ENCODE measurements around the gene ZP3. TPM values are rescaled to one million over a fixed set of nuclear protein-coding genes. Genes with fewer than 3 reads are reported as not detected.

ZP3 gene
- total and polyA plus RNA-seq, 10 of the 15 experiments (the other 5 are each of a cell fraction or from before 2014, with no cell fraction given) = 0.39 to 5.1 (median 2.5) TPM

DNA sequence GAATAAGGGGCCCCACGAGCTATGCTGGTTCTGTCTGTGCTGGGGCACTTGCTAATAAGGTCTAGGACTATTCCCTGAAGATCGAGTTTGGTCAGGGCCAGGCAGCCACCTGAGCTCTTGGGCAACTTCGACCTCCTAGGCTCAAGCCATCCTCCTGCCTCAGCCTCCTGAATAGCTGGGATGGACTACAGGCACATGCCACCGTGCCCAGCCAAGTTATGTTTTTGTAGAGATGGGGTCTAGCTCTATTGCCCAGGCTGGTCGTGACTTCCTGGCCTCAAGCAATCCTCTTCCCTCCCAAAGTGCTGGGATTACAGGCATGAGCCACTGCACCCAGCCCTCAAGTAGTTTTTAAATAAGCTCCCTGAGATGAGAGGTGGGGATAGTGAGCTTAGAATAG lies 2.9 kb downstream of the ZP3 start:
- Histone ChIP-seq H3K9me3 (replicated peaks; ENCODE audit: control insufficient read depth, insufficient read depth, low read length) (no peaks in the 10 kb centered on the region), H3K4me1 (ENCODE audit: control insufficient read depth, insufficient read depth, low read length) (peaks cover 13% of the 10 kb centered on the region), H4K20me1 (ENCODE audit: control insufficient read depth, insufficient read depth) (no peaks in the 10 kb centered on the region), H3K9ac (ENCODE audit: control insufficient read depth, insufficient read depth, low read length) (no peak overlapping the region), H3K4me2 (ENCODE audit: control insufficient read depth, insufficient read depth) (no peak overlapping the region), H3K79me2 (ENCODE audit: control insufficient read depth, insufficient read depth, low read length) (no peaks in the 10 kb centered on the region), H3K27me3 (replicated peaks in 1 of 2; ENCODE audit: control insufficient read depth in 2 of 2, insufficient read depth in 2 of 2, low read length in 1 of 2) (no peaks in the 10 kb centered on the region), H3K4me3 (no peak overlapping the region), H3K36me3 (ENCODE audit: control insufficient read depth in 2 of 2, insufficient read depth in 2 of 2, low read length in 1 of 2) (no peaks in the 10 kb centered on the region), H3K27ac (ENCODE audit: control insufficient read depth, insufficient read depth) (no peak overlapping the region), H2AFZ (ENCODE audit: control insufficient read depth, low read depth, low read length) (no peak overlapping the region)
- intact Hi-C loops (cut with micrococcal nuclease; ENCODE audit: unreplicated experiment) = no loop called here
- WGBS (ENCODE audit: insufficient coverage, insufficient replicate concordance, low lambda C conversion rate, missing lambda C conversion rate) = 27% methylated on average over 5 of the region's 5 CpGs
- ATAC-seq (no peak), FAIRE-seq (no peak), DNase-seq (ENCODE audit: low read depth, low spot score) (no peak)
- no TSS peak for BruUV-seq (replicated peaks)
- ChIA-PET SMC1A (ENCODE audit: uncharacterized antibody, unreplicated experiment) (no interaction called here), RAD21 (ENCODE audit: unreplicated experiment) (no interaction called here), POLR2A (no interaction called here), CTCF (no interaction called here)
- no peak for TF ChIP-seq CREM (IDR thresholded peaks at IDR 0.05; ENCODE audit: low read depth)
- TF ChIP-seq ZZZ3 (IDR thresholded peaks at IDR 0.05; ENCODE audit: control insufficient read depth, insufficient read length, low read depth) = no peak
- no peak for TF ChIP-seq ATF7 (IDR thresholded peaks at IDR 0.05; ENCODE audit: low read depth)
- TF ChIP-seq DPF2 (IDR thresholded peaks at IDR 0.05) = no peak
- no peak for TF ChIP-seq SREBF1 (IDR thresholded peaks at IDR 0.05; ENCODE audit: low read length)
- TF ChIP-seq RUNX3 (IDR thresholded peaks at IDR 0.05; ENCODE audit: low read length) = no peak
- TF ChIP-seq SP1 (IDR thresholded peaks at IDR 0.05; ENCODE audit: low read depth, low read length) = no peak
- no peak for TF ChIP-seq CBX3 (IDR thresholded peaks at IDR 0.05; ENCODE audit: borderline replicate concordance, low read depth)
- in situ Hi-C loops (cut with MboI) = no loop called here

DNA sequence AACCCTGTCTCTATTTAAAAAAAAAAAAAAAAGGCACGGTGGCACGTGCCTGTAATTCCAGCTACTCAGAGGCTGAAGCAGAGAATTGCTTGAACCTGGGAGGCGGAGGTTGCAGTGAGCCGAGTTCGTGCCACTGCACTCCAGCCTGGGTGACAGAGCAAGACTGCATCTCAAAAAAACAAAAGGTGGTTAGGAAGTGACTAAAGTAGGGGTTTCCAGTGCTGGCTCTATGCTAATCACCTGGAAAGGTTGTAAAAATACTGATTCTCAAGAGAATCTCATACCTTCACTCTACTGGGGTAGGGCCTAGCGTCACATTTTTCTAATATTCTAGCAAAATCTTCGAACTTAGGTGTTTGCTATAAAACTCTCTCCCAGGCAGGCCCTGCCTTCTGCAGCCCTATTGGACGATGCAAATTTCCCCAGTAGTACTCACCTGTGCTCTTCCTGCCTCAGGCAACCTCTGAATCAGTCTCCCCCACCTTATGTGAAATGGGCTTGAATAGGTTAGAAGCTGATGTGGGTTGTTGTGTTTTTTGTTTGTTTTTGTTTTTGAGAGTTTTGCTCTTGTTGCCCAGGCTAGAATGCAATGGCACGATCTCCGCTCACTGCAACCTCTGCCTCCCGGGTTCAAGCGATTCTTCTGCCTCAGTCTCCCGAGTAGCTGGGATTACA lies 3.5 kb downstream of the ZP3 start:
- no peaks in the 10 kb centered on the region for H3K79me2 ChIP-seq (ENCODE audit: control insufficient read depth, insufficient read depth, low read length)
- RAD21 ChIA-PET (ENCODE audit: unreplicated experiment) = no interaction called here
- H4K20me1 ChIP-seq (ENCODE audit: control insufficient read depth, insufficient read depth) = no peaks in the 10 kb centered on the region
- no peak overlapping the region for H3K4me2 ChIP-seq (ENCODE audit: control insufficient read depth, insufficient read depth)
- TF ChIP-seq BHLHE40 (IDR thresholded peaks at IDR 0.05; ENCODE audit: borderline replicate concordance in 1 of 2, low read depth in 2 of 2, low read length in 1 of 2) (0 out of 4 replicates have a peak, but pooled peaks of 1 of the 2 experiments have one; percentile 6), IRF4 (IDR thresholded peaks at IDR 0.05; ENCODE audit: low read depth, low read length) (no peak), RAD51 (IDR thresholded peaks at IDR 0.05) (no peak), SKIL (IDR thresholded peaks at IDR 0.05; ENCODE audit: low read depth, poor library complexity, severe bottlenecking) (no peak), YY1 (IDR thresholded peaks at IDR 0.05; ENCODE audit: low read depth, low read length) (no peak), NFYB (IDR thresholded peaks at IDR 0.05; ENCODE audit: insufficient read depth, low read depth, low read length) (no peak)
- POLR2A ChIA-PET = no interaction called here
- SMC1A ChIA-PET (ENCODE audit: uncharacterized antibody, unreplicated experiment) = no interaction called here
- H3K36me3 ChIP-seq (ENCODE audit: control insufficient read depth in 2 of 2, insufficient read depth in 2 of 2, low read length in 1 of 2) = no peaks in the 10 kb centered on the region
- in situ Hi-C loops (cut with MboI) (no loop called here), intact Hi-C loops (cut with micrococcal nuclease; ENCODE audit: unreplicated experiment) (no loop called here)
- no peak overlapping the region for H3K27ac ChIP-seq (ENCODE audit: control insufficient read depth, insufficient read depth)
- no peaks in the 10 kb centered on the region for H3K27me3 ChIP-seq (replicated peaks in 1 of 2; ENCODE audit: control insufficient read depth in 2 of 2, insufficient read depth in 2 of 2, low read length in 1 of 2)
- CTCF ChIA-PET = interaction anchor here (0.6 kb wide), 1 partner anchor 155 kb away, joined by 3 read pairs; no protein-coding TSS in a partner anchor
- ATAC-seq (no peak), FAIRE-seq (no peak), DNase-seq (ENCODE audit: low read depth, low spot score) (no peak)
- peaks cover 13% of the 10 kb centered on the region for H3K4me1 ChIP-seq (ENCODE audit: control insufficient read depth, insufficient read depth, low read length)
- 71% methylated on average over 12 of the region's 13 CpGs for WGBS (ENCODE audit: insufficient coverage, insufficient replicate concordance, low lambda C conversion rate, missing lambda C conversion rate)
- no peak overlapping the region for H3K4me3 ChIP-seq
- H3K9me3 ChIP-seq (replicated peaks; ENCODE audit: control insufficient read depth, insufficient read depth, low read length) = no peaks in the 10 kb centered on the region
- no TSS peak for BruUV-seq (replicated peaks)
- H3K9ac ChIP-seq (ENCODE audit: control insufficient read depth, insufficient read depth, low read length) = no peak overlapping the region
- H2AFZ ChIP-seq (ENCODE audit: control insufficient read depth, low read depth, low read length) = no peak overlapping the region

Measured in GM12878 (cell line).